CD14-positive monocyte (primary cell): ENCODE data around the gene AFM. TPM values are rescaled to one million over a fixed set of nuclear protein-coding genes. Genes with fewer than 3 reads are reported as not detected.

Experiments used
- DNase-seq, 3 donors: peaks; one replicate each; pipeline ENCODE4 v3.0.0-alpha.2; 2011 to 2022
- H2AFZ ChIP-seq: 2 replicates; pipeline ENCODE4 v1.6.0; 2012; ENCODE audit warnings: mild to moderate bottlenecking, low read depth, low read length, inconsistent platforms; ENCODE audit not compliant: insufficient read depth, poor library complexity, severe bottlenecking
- H3K27ac ChIP-seq, 2 donors: 1 replicate in 1 of 2; 2 replicates in 1 of 2; pipeline ENCODE4 v1.5.1; 2012 to 2013; ENCODE audit warnings: low read length in 2 of 2, control low read depth in 1 of 2, inconsistent platforms in 1 of 2, low read depth in 1 of 2, mild to moderate bottlenecking in 1 of 2
- H3K27me3 ChIP-seq, 2 donors: one replicate each; pipeline versions ENCODE4 v1.6.0 to v1.6.1; 2011 to 2013; ENCODE audit warnings: low read length in 2 of 2; ENCODE audit not compliant: control insufficient read depth in 2 of 2, insufficient read depth in 2 of 2
- H3K36me3 ChIP-seq, 2 donors: replicated peaks in 1 of 2; 1 replicate in 1 of 2; 2 replicates in 1 of 2; pipeline versions ENCODE4 v1.5.1 to v1.6.1; 2012 to 2013; ENCODE audit warnings: low read length in 2 of 2, control low read depth in 1 of 2, inconsistent platforms in 1 of 2, mild to moderate bottlenecking in 1 of 2; ENCODE audit not compliant: insufficient read depth in 2 of 2, control insufficient read depth in 1 of 2
- H3K4me1 ChIP-seq, 2 donors: 1 replicate in 1 of 2; 2 replicates in 1 of 2; pipeline versions ENCODE4 v1.5.1 to v1.6.1; 2012 to 2013; ENCODE audit warnings: low read length in 2 of 2, control low read depth in 1 of 2, inconsistent platforms in 1 of 2, mild to moderate bottlenecking in 1 of 2, moderate library complexity in 1 of 2; ENCODE audit not compliant: insufficient read depth in 2 of 2, control insufficient read depth in 1 of 2
- H3K4me2 ChIP-seq: replicated peaks from 2 replicates; pipeline ENCODE3; 2012; ENCODE audit warnings: low read length, moderate library complexity, mild to moderate bottlenecking; ENCODE audit not compliant: poor library complexity, severe bottlenecking; ENCODE audit errors: extremely low read depth
- H3K4me3 ChIP-seq, 3 experiments: fragments of 200-600 bp in 1 of 3; sonication (generic) in 1 of 3; replicated peaks in 1 of 3; 1 replicate in 2 of 3; 2 replicates in 1 of 3; pipeline ENCODE4 v1.5.1; 2011 to 2013; ENCODE audit warnings: low read length in 3 of 3, mild to moderate bottlenecking in 3 of 3, control low read depth in 2 of 3, low read depth in 2 of 3, inconsistent platforms in 1 of 3, moderate library complexity in 1 of 3
- H3K79me2 ChIP-seq: 2 replicates; pipeline ENCODE4 v1.6.0; 2012; ENCODE audit warnings: mild to moderate bottlenecking, control low read depth, inconsistent platforms, low read length, moderate library complexity; ENCODE audit not compliant: insufficient read depth
- H3K9ac ChIP-seq: 2 replicates; pipeline ENCODE4 v1.6.0; 2017; ENCODE audit warnings: low read length, mild to moderate bottlenecking; ENCODE audit not compliant: insufficient read depth, poor library complexity, severe bottlenecking
- H3K9me3 ChIP-seq, 2 donors: replicated peaks in 1 of 2; 1 replicate in 1 of 2; 2 replicates in 1 of 2; pipeline versions ENCODE4 v1.5.1 to v1.6.1; 2012 to 2013; ENCODE audit warnings: low read length in 2 of 2, control low read depth in 1 of 2; ENCODE audit not compliant: control insufficient read depth in 1 of 2, insufficient read depth in 1 of 2
- H4K20me1 ChIP-seq: 2 replicates; pipeline ENCODE4 v1.6.0; 2012; ENCODE audit warnings: mild to moderate bottlenecking, low read length, control low read depth, moderate library complexity; ENCODE audit not compliant: insufficient read depth
- H3K27ac Mint-ChIP-seq, 7 donors: one replicate each; pipeline ENCODE4 v1.8.0; 2020; ENCODE audit warnings: mild to moderate bottlenecking in 7 of 7, mixed read lengths in 7 of 7, moderate library complexity in 6 of 7, inconsistent platforms in 2 of 7
- H3K27me3 Mint-ChIP-seq, 3 donors: one replicate each; pipeline ENCODE4 v1.8.0; 2021 to 2022; ENCODE audit warnings: low read depth in 3 of 3, mild to moderate bottlenecking in 3 of 3, mixed read lengths in 3 of 3, moderate library complexity in 3 of 3, inconsistent platforms in 1 of 3
- H3K36me3 Mint-ChIP-seq, 2 donors: one replicate each; pipeline ENCODE4 v1.8.0; 2020; ENCODE audit warnings: mixed read lengths in 2 of 2, inconsistent platforms in 1 of 2, mild to moderate bottlenecking in 1 of 2
- H3K4me1 Mint-ChIP-seq: one replicate; pipeline ENCODE4 v1.8.0; 2020; ENCODE audit warnings: mild to moderate bottlenecking, mixed read lengths
- H3K4me3 Mint-ChIP-seq, 2 donors: one replicate each; pipeline ENCODE4 v1.8.0; 2020; ENCODE audit warnings: mild to moderate bottlenecking in 2 of 2, mixed read lengths in 2 of 2, moderate library complexity in 1 of 2
- H3K9me3 Mint-ChIP-seq, 7 donors: one replicate each; pipeline ENCODE4 v1.8.0; 2020 to 2022; ENCODE audit warnings: mixed read lengths in 7 of 7, mild to moderate bottlenecking in 6 of 7, moderate library complexity in 6 of 7, inconsistent platforms in 2 of 7
- CTCF ChIP-seq: fragments of 200-600 bp; IDR thresholded peaks from one replicate; pipeline ENCODE4 v1.8.0; 2022; ENCODE audit warnings: antibody characterized with exemption, mild to moderate bottlenecking
- WGBS: methylation state at CpG from one replicate; pipeline ENCODE4 v1.1.5; 2013; ENCODE audit warnings: missing lambda C conversion rate; ENCODE audit not compliant: insufficient coverage; 5-methylcytosine and 5-hydroxymethylcytosine counted together
- intact Hi-C, 2 donors: fragments of 100-400 bp; cut with micrococcal nuclease; formaldehyde crosslinking; loops; one replicate each; pipeline versions ENCODE4 v1.15.0 to v1.15.1; 2023
- polyA plus RNA-seq, 3 donors: library from polyadenylated mRNA; depleted of rRNA in 1 of 3; unstranded in 2 of 3; stranded (reverse) in 1 of 3; fragments of 300-500 nt in 2 of 3; fragments of >200 nt in 1 of 3; fragmentation: Illumina TruSeq in 2 of 3; gene quantifications; 1 replicate in 2 of 3; 2 replicates in 1 of 3; pipeline ENCODE4 v1.2.3, GENCODE V29; 2012 to 2021

The AFM gene
- polyA plus RNA-seq, 3 donors, result not detected

- H3K27me3 ChIP-seq, result no peaks in the 10 kb centered on the region
- no peak overlapping the region for H3K4me3 ChIP-seq
- no peaks in the 10 kb centered on the region for H3K79me2 ChIP-seq
- H3K4me1 ChIP-seq, result no peaks in the 10 kb centered on the region
- no peak overlapping the region for H3K9ac ChIP-seq
- no peak for TF ChIP-seq CTCF
- intact Hi-C loops, result no loop called here
- no peaks in the 10 kb centered on the region for H3K4me1 Mint-ChIP-seq
- no peaks in the 10 kb centered on the region for H3K9me3 Mint-ChIP-seq
- H3K27me3 Mint-ChIP-seq, result peaks cover 0 to 1% (median 1%) of the 10 kb centered on the region in 3 donors
- no peaks in the 10 kb centered on the region for H4K20me1 ChIP-seq
- no peak overlapping the region for H3K4me3 Mint-ChIP-seq
- no peak for DNase-seq
- H2AFZ ChIP-seq, result no peak overlapping the region
- whole genome bisulfite sequencing, result no CpG with 5 or more reads among the region's 3 CpGs
- no peak overlapping the region for H3K27ac Mint-ChIP-seq
- no peaks in the 10 kb centered on the region for H3K36me3 ChIP-seq
- H3K4me2 ChIP-seq, result no peak overlapping the region
- H3K9me3 ChIP-seq, result no peaks in the 10 kb centered on the region
- no peak overlapping the region for H3K27ac ChIP-seq
- H3K36me3 Mint-ChIP-seq, result no peaks in the 10 kb centered on the region
Observed at GRCh38 chr4:73454920-73455319, 26.6 kb upstream of the AFM start.

GRCh38 chr4:73456177-73457022, 25.1 kb upstream of the AFM start:
- Histone ChIP-seq H3K36me3 (no peaks in the 10 kb centered on the region), H3K79me2 (no peaks in the 10 kb centered on the region), H3K9me3 (no peaks in the 10 kb centered on the region), H3K4me1 (no peaks in the 10 kb centered on the region), H4K20me1 (no peaks in the 10 kb centered on the region), H2AFZ (no peak overlapping the region), H3K4me3 (no peak overlapping the region), H3K9ac (no peak overlapping the region), H3K27me3 (no peaks in the 10 kb centered on the region), H3K27ac (no peak overlapping the region), H3K4me2 (no peak overlapping the region)
- no peak for TF ChIP-seq CTCF
- Mint-ChIP-seq H3K9me3 (peaks cover 0 to 2% (median 0%) of the 10 kb centered on the region in 7 donors), H3K27me3 (peaks cover 0 to 1% (median 1%) of the 10 kb centered on the region in 3 donors), H3K4me3 (no peak overlapping the region), H3K4me1 (no peaks in the 10 kb centered on the region), H3K36me3 (no peaks in the 10 kb centered on the region), H3K27ac (no peak overlapping the region)
- intact Hi-C loops, result no loop called here
- 95% methylated on average over 4 of the region's 5 CpGs for WGBS
- DNase-seq, result no peak
